HG03575 (cell line): ENCODE results near the gene DFFB.

ENCODE experiments used
- ATAC-seq: cut with Tn5 transposase; IDR thresholded peaks from one replicate; pipeline ENCODE4 v1.9.1; 2021; ENCODE audit not compliant: unreplicated experiment, insufficient number of reproducible peaks, low FRiP score; ENCODE audit errors: extremely low read depth

DFFB gene

GRCh38 chr1:3890389-3891328, 33.4 kb downstream of the DFFB start:
- no peak for ATAC-seq

GRCh38 chr1:3891329-3891865, 34.1 kb downstream of the DFFB start:
- ATAC-seq: no peak

- no peak for ATAC-seq
These were observed 35.5 kb downstream of the DFFB start for GRCh38 chr1:3892748-3893147.

GRCh38 chr1:3893190-3893589, 35.9 kb downstream of the DFFB start:
- ATAC-seq: no peak

GRCh38 chr1:3894626-3895278, 37.5 kb downstream of the DFFB start:
- no peak for ATAC-seq

- ATAC-seq: no peak
These were observed 38.1 kb downstream of the DFFB start for GRCh38 chr1:3895279-3895950.

- ATAC-seq: no peak
These were observed 38.7 kb downstream of the DFFB start for GRCh38 chr1:3895951-3896325.

GRCh38 chr1:3896396-3897000, 39.2 kb downstream of the DFFB start:
- ATAC-seq: no peak

GRCh38 chr1:3898475-3898735, 41.1 kb downstream of the DFFB start:
- ATAC-seq: no peak

- ATAC-seq: no peak
These were observed 41.9 kb downstream of the DFFB start for GRCh38 chr1:3898994-3899753.

- peak; percentile 4 for ATAC-seq
These were observed 42.5 kb downstream of the DFFB start for GRCh38 chr1:3899754-3900149.

- ATAC-seq: peak; percentile 39
These were observed 43.1 kb downstream of the DFFB start, which contains the start of gene C1orf174 for GRCh38 chr1:3900150-3900968. Gene C1orf174, minus strand, starts transcription at chr1:3900272. Its CDS starts 86 bp downstream, at chr1:3900186.

GRCh38 chr1:3900969-3901529, 43.8 kb downstream of the DFFB start:
- peak; percentile 40 for ATAC-seq

- ATAC-seq: no peak
These were observed 44.8 kb downstream of the DFFB start for GRCh38 chr1:3902111-3902511.

- no peak for ATAC-seq
These were observed 45.4 kb downstream of the DFFB start for GRCh38 chr1:3902571-3903091.

GRCh38 chr1:3903141-3904005, 46.1 kb downstream of the DFFB start:
- ATAC-seq: no peak
